K562 (cell line): ENCODE results near the gene SLC2A10. TPM values are rescaled to one million over a fixed set of nuclear protein-coding genes. Genes with fewer than 3 reads are reported as not detected.

Source experiments
- BCL6 ChIP-seq: fragments of 250-450 bp; sonication (Bioruptor Pico); IDR thresholded peaks from 2 replicates; pipeline ENCODE4 v1.4.0; 2020
- BRD9 ChIP-seq: fragments of 450-650 bp; IDR thresholded peaks from 2 replicates; pipeline ENCODE4 v1.6.1; 2018; ENCODE audit warnings: low read depth; ENCODE audit not compliant: partially characterized antibody
- CAMTA2 ChIP-seq: fragments of 250-450 bp; sonication (Bioruptor Pico); conservative IDR thresholded peaks from 2 replicates; pipeline ENCODE4 v1.5.1; 2022
- CTCF ChIP-seq, 3 experiments: IDR thresholded peaks in 2 of 3; conservative IDR thresholded peaks in 1 of 3; 2 replicates each; pipeline ENCODE4 v1.5.1; 2011 to 2012; ENCODE audit warnings: low read length in 3 of 3, mild to moderate bottlenecking in 3 of 3, control low read depth in 2 of 3, improper control_type of control experiment in 1 of 3, inconsistent platforms in 1 of 3, low read depth in 1 of 3, mixed read lengths in 1 of 3, moderate library complexity in 1 of 3; ENCODE audit not compliant: insufficient read depth in 2 of 3
- ESRRA ChIP-seq: fragments of 450-650 bp; IDR thresholded peaks from 2 replicates; pipeline ENCODE4 v1.6.1; 2014; ENCODE audit warnings: low read depth, mild to moderate bottlenecking, moderate library complexity, borderline replicate concordance
- GMEB1 ChIP-seq: fragments of 250-450 bp; sonication (Bioruptor Pico); IDR thresholded peaks from 2 replicates; pipeline ENCODE4 v1.4.0; 2020; ENCODE audit warnings: mild to moderate bottlenecking
- MAZ ChIP-seq, 2 experiments: fragments of 450-650 bp in 1 of 2; sonication (generic) in 1 of 2; formaldehyde crosslinking; IDR thresholded peaks in 1 of 2; conservative IDR thresholded peaks in 1 of 2; 2 replicates each; pipeline versions ENCODE4 v1.4.0 to v1.5.0; 2020; ENCODE audit warnings: mild to moderate bottlenecking in 1 of 2, missing genetic modification reagents in 1 of 2
- MLX ChIP-seq, 2 experiments: fragments of 450-650 bp in 1 of 2; sonication (generic) in 1 of 2; formaldehyde crosslinking; conservative IDR thresholded peaks; 2 replicates each; pipeline versions ENCODE4 v1.4.0 to v1.8.1; 2020 to 2022; ENCODE audit warnings: mild to moderate bottlenecking in 1 of 2, missing genetic modification reagents in 1 of 2
- POLR2A ChIP-seq: fragments of 450-650 bp; conservative IDR thresholded peaks from 2 replicates; pipeline ENCODE4 v1.6.1; 2016
- TCF7 ChIP-seq: sonication (generic); IDR thresholded peaks from 2 replicates; pipeline ENCODE4 v1.6.1; 2016; ENCODE audit warnings: antibody characterized with exemption, borderline replicate concordance
- TCFL5 ChIP-seq: fragments of 250-450 bp; sonication (Bioruptor Pico); conservative IDR thresholded peaks from 2 replicates; pipeline ENCODE4 v1.6.1; 2021; ENCODE audit warnings: mild to moderate bottlenecking, moderate library complexity, matching md5 sums
- ZNF263 ChIP-seq: sonication (generic); formaldehyde crosslinking; IDR thresholded peaks from 2 replicates; pipeline ENCODE4 v1.8.0; 2022; ENCODE audit warnings: mild to moderate bottlenecking, missing genetic modification reagents, borderline replicate concordance
- ZNF507 ChIP-seq: conservative IDR thresholded peaks from 2 replicates; pipeline ENCODE4 v1.6.1; 2017; ENCODE audit warnings: missing genetic modification characterization, missing compliant biosample characterization
- ZNF512 ChIP-seq: IDR thresholded peaks from 2 replicates; pipeline ENCODE4 v1.6.1; 2016; ENCODE audit warnings: missing genetic modification characterization, missing compliant biosample characterization
- ZNF740 ChIP-seq, 3 experiments: fragments of 200-800 bp in 1 of 3; sonication (Bioruptor generic) in 1 of 3; sonication (generic) in 1 of 3; formaldehyde crosslinking in 1 of 3; IDR thresholded peaks; 2 replicates each; pipeline versions ENCODE4 v1.6.1 to v1.8.0; 2016 to 2022; ENCODE audit warnings: mild to moderate bottlenecking in 2 of 3, missing compliant biosample characterization in 2 of 3, missing genetic modification characterization in 2 of 3, missing genetic modification reagents in 1 of 3
- ZNF780A ChIP-seq: fragments of 250-450 bp; sonication (Bioruptor Pico); IDR thresholded peaks from 2 replicates; pipeline ENCODE4 v1.5.0; 2021; ENCODE audit warnings: mild to moderate bottlenecking
- ZSCAN32 ChIP-seq: fragments of 450-650 bp; formaldehyde crosslinking; IDR thresholded peaks from 2 replicates; pipeline ENCODE4 v1.4.0; 2020; ENCODE audit warnings: mild to moderate bottlenecking, moderate library complexity
- polyA plus RNA-seq, 8 experiments: library from polyadenylated mRNA; depleted of rRNA in 4 of 8; stranded (reverse) in 5 of 8; unstranded in 3 of 8; fragments of >200 nt; fragmentation: Nextera tagmentation in 2 of 8; fragmentation: Illumina TruSeq in 1 of 8; extraction: Ambion mirVana in 2 of 8; extraction: Trizol in 1 of 8; gene quantifications; 2 replicates each; pipeline versions ENCODE4 v1.2.1 to v1.2.3, GENCODE V29; 2011 to 2014; ENCODE audit warnings: inconsistent platforms in 1 of 8, missing spikeins in 1 of 8
- total RNA-seq, 7 experiments: library from RNA; depleted of rRNA in 6 of 7; stranded (reverse); fragments of >200 nt in 6 of 7; fragmentation: Illumina TruSeq in 2 of 7; extraction: Trizol in 2 of 7; gene quantifications; 2 replicates each; pipeline versions ENCODE4 v1.2.1 to v1.2.3, GENCODE V29; 2011 to 2021; ENCODE audit warnings: low replicate concordance in 1 of 7

Gene SLC2A10
- total and polyA plus RNA-seq, 9 of the 15 experiments (the other 6 are each of a cell fraction or from before 2014, with no cell fraction given), result 0.01 to 1.8 (median 0.10) TPM

GRCh38 chr20:46681032-46681854 lies 28.2 kb upstream of the SLC2A10 start (continued):
- TF ChIP-seq ESRRA, result no peak
- TF ChIP-seq POLR2A, result 0 out of 2 replicates have a peak, but pooled peaks have one; percentile 26
- TF ChIP-seq TCF7, result no peak
- TF ChIP-seq MLX (CRISPR knock-in tag; conservative IDR thresholded peaks at IDR 0.05), result no peak
- TF ChIP-seq ZSCAN32 (CRISPR knock-in tag), result no peak
- peak; percentile 78 to 83 (median 82) for TF ChIP-seq CTCF (IDR thresholded peaks at IDR 0.05 in 2 of 3, conservative IDR thresholded peaks at IDR 0.05 in 1 of 3; ENCODE audit: insufficient read depth in 2 of 3, low read depth in 1 of 3, low read length in 3 of 3)
- TF ChIP-seq ZNF512, result peak; percentile 87
- peak; percentile 70; the same call in 1 of the 2 replicates for TF ChIP-seq ZNF263
- TF ChIP-seq GMEB1 (CRISPR knock-in tag), result no peak
- TF ChIP-seq MAZ (CRISPR knock-in tag; conservative IDR thresholded peaks at IDR 0.05 in 1 of 2, IDR thresholded peaks at IDR 0.05 in 1 of 2), result no peak
- TF ChIP-seq ZNF507 (tag), result no peak
- TF ChIP-seq CAMTA2 (CRISPR knock-in tag), result no peak
- TF ChIP-seq TCFL5 (CRISPR knock-in tag), result no peak
- TF ChIP-seq BCL6, result no peak
- no peak for TF ChIP-seq ZNF740 (CRISPR knock-in tag; IDR thresholded peaks at IDR 0.05)
- TF ChIP-seq ZNF740 (tag; IDR thresholded peaks at IDR 0.05), result no peak
- no peak for TF ChIP-seq ZNF780A (CRISPR knock-in tag)
- TF ChIP-seq BRD9, result peak; percentile 64
